Measurements from ENCODE around the gene CARS1. TPM values are rescaled to one million over a fixed set of nuclear protein-coding genes. Genes with fewer than 3 reads are reported as not detected.
A peak's percentile ranks its signal among the peaks of the same experiment; 100 is the strongest.

Gene CARS1
- total and polyA plus RNA-seq, 10 of the 15 experiments (the other 5 are each of a cell fraction or from before 2014, with no cell fraction given) = 7.8 to 60.6 (median 45.7) TPM

GRCh38 chr11:2976294-2977063 lies 80.7 kb downstream of the CARS1 start:
- no TSS peak for BruUV-seq (replicated peaks)
- FAIRE-seq (no peak), DNase-seq (ENCODE audit: low read depth, low spot score) (no peak), ATAC-seq (peak; percentile 21; the same call in 2 of the 3 replicates)
- H3K27ac ChIP-seq (ENCODE audit: control insufficient read depth, insufficient read depth) = no peak overlapping the region
- no peak overlapping the region for H3K9ac ChIP-seq (ENCODE audit: control insufficient read depth, insufficient read depth, low read length)
- 71% methylated on average over 6 of the region's 6 CpGs for WGBS (ENCODE audit: insufficient coverage, insufficient replicate concordance, low lambda C conversion rate, missing lambda C conversion rate)
- no peaks in the 10 kb centered on the region for H3K27me3 ChIP-seq (replicated peaks in 1 of 2; ENCODE audit: control insufficient read depth in 2 of 2, insufficient read depth in 2 of 2, low read length in 1 of 2)
- no peak overlapping the region for H3K4me3 ChIP-seq
- H3K9me3 ChIP-seq (replicated peaks; ENCODE audit: control insufficient read depth, insufficient read depth, low read length) = no peaks in the 10 kb centered on the region
- peaks cover 22 to 33% of the 10 kb centered on the region in 2 experiments for H3K36me3 ChIP-seq (ENCODE audit: control insufficient read depth in 2 of 2, insufficient read depth in 2 of 2, low read length in 1 of 2)
- ChIA-PET POLR2A (interaction anchor here (0.6 to 2.1 kb wide), 2 partner anchors 11 to 13 kb away, joined by 3 to 5 read pairs; no protein-coding TSS in a partner anchor), CTCF (interaction anchor here (0.8 to 3.6 kb wide), 9 partner anchors 13 to 114 kb away, joined by 3 to 43 read pairs (median 5); no protein-coding TSS in a partner anchor), SMC1A (ENCODE audit: uncharacterized antibody, unreplicated experiment) (interaction anchor here (0.6 to 3.7 kb wide), 9 partner anchors 10 to 115 kb away, joined by 3 to 26 read pairs (median 4); no protein-coding TSS in a partner anchor), RAD21 (ENCODE audit: unreplicated experiment) (interaction anchor here (1.0 to 3.5 kb wide), 5 partner anchors 13 to 115 kb away, joined by 3 to 23 read pairs (median 7); no protein-coding TSS in a partner anchor)
- intact Hi-C loops (cut with micrococcal nuclease; ENCODE audit: unreplicated experiment) (loop anchor here (10.0 kb wide), 1 partner anchor 118 kb away; no protein-coding TSS in a partner anchor), in situ Hi-C loops (cut with MboI) (no loop called here)
- H4K20me1 ChIP-seq (ENCODE audit: control insufficient read depth, insufficient read depth) = no peaks in the 10 kb centered on the region
- H3K4me1 ChIP-seq (ENCODE audit: control insufficient read depth, insufficient read depth, low read length) = no peaks in the 10 kb centered on the region
- H3K4me2 ChIP-seq (ENCODE audit: control insufficient read depth, insufficient read depth) = no peak overlapping the region
- H2AFZ ChIP-seq (ENCODE audit: control insufficient read depth, low read depth, low read length) = no peak overlapping the region
- peaks cover 28% of the 10 kb centered on the region for H3K79me2 ChIP-seq (ENCODE audit: control insufficient read depth, insufficient read depth, low read length)
- TF ChIP-seq BACH1 (IDR thresholded peaks at IDR 0.05; ENCODE audit: borderline replicate concordance) (no peak), RAD21 (IDR thresholded peaks at IDR 0.05; ENCODE audit: insufficient read depth, low read depth, low read length) (no peak), SMC3 (IDR thresholded peaks at IDR 0.05; ENCODE audit: borderline replicate concordance, low read length) (no peak), POLR2AphosphoS2 (IDR thresholded peaks at IDR 0.05; ENCODE audit: low read depth, low read length) (no peak), PML (IDR thresholded peaks at IDR 0.05; ENCODE audit: low read length) (no peak), CEBPB (IDR thresholded peaks at IDR 0.05; ENCODE audit: borderline replicate concordance in 1 of 2, low read depth in 2 of 2, low read length in 2 of 2) (no peak), BMI1 (IDR thresholded peaks at IDR 0.05; ENCODE audit: borderline replicate concordance) (no peak), SRF (IDR thresholded peaks at IDR 0.05; ENCODE audit: low read depth in 2 of 2, low read length in 2 of 2) (no peak), NR2F1 (conservative IDR thresholded peaks at IDR 0.05) (no peak), YBX1 (IDR thresholded peaks at IDR 0.05) (no peak), JUND (IDR thresholded peaks at IDR 0.05; ENCODE audit: low read depth, low read length) (no peak), ZNF207 (IDR thresholded peaks at IDR 0.05; ENCODE audit: borderline replicate concordance) (no peak), HCFC1 (IDR thresholded peaks at IDR 0.05; ENCODE audit: low read length) (no peak), BCLAF1 (IDR thresholded peaks at IDR 0.05) (no peak), MEF2A (IDR thresholded peaks at IDR 0.05; ENCODE audit: insufficient read depth, low read depth, low read length) (no peak), HSF1 (IDR thresholded peaks at IDR 0.05; ENCODE audit: low read depth, low read length) (no peak), FOXK2 (IDR thresholded peaks at IDR 0.05) (no peak), CBX3 (IDR thresholded peaks at IDR 0.05; ENCODE audit: borderline replicate concordance, low read depth) (no peak), POLR2AphosphoS5 (IDR thresholded peaks at IDR 0.05; ENCODE audit: low read length) (no peak)

All from GM12878 (cell line).